ENCODE measurements around the gene ADGRF3.
"Not testable (repeated sequence)": the region's sequence is repeated elsewhere in the genome, so short reads cannot be mapped to it uniquely, and the experiment has no call there.

DNA sequence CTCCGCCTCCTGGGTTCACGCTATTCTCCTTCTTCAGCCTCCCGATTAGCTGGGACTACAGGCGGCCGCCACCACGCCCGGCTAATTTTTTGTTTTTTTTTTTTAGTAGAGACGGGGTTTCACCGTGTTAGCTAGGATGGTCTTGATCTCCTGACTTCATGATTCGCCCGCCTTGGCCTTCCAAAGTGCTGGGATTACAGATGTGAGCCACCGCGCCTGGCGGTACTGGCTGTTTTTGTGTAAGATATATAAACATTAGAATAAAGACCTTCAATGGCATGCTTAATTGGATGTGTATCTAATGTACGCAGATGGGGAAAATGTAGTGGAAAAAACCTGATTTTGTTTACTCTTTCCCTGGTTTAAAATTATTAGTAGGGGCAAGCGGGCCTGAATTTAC lies 7.9 kb upstream of the ADGRF3 start:
- not testable (repeated sequence) for TF ChIP-seq POLR2A (IDR thresholded peaks at IDR 0.05; ENCODE audit: low read length); GATA1 (IDR thresholded peaks at IDR 0.05; ENCODE audit: low read depth, low read length)
